ENCODE results near the gene FAM114A2.
A peak's percentile ranks its signal among the peaks of the same experiment; 100 is the strongest.

The FAM114A2 gene

GRCh38 chr5:153959134-153959957, 79.4 kb downstream of the FAM114A2 start:
- intact Hi-C loops (cut with DNase I) = loop anchor here (10.0 kb wide), 1 partner anchor 135 kb away; no protein-coding TSS in a partner anchor
- peak in 1 of 10 donors; percentile 55 for DNase-seq

- intact Hi-C loops (cut with DNase I) = loop anchor here (10.0 kb wide), 1 partner anchor 132 kb away; no protein-coding TSS in a partner anchor
- no peak for DNase-seq
These were observed 81.5 kb downstream of the FAM114A2 start for GRCh38 chr5:153957205-153957604.

GRCh38 chr5:153953411-153953810, 85.3 kb downstream of the FAM114A2 start:
- intact Hi-C loops (cut with DNase I) = loop anchor here (10.0 kb wide), 1 partner anchor 129 kb away; no protein-coding TSS in a partner anchor
- peak in 1 of 10 donors; percentile 49 for DNase-seq

DNA sequence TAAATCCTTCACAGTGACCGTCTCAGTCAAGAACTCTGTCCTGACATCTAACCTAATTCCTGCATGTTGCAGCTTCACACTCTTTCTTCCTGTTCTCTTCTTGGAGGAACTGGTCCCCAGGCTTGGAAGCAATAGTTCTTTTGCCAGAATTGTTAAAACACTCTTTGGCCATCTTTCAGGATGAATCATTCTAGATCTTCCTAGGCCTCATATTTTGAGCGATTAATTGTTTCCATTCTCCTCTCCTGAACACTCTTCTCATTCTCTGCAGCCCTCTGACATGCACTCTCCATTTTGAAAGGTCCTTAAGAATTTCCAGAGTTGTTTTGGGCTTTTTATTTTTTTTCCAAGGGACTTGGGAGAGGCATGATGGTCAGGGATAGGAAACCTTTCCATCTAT, 85.8 kb downstream of the FAM114A2 start:
- DNase-seq = no peak
- intact Hi-C loops (cut with DNase I) = loop anchor here (10.0 kb wide), 1 partner anchor 128 kb away; no protein-coding TSS in a partner anchor

DNA sequence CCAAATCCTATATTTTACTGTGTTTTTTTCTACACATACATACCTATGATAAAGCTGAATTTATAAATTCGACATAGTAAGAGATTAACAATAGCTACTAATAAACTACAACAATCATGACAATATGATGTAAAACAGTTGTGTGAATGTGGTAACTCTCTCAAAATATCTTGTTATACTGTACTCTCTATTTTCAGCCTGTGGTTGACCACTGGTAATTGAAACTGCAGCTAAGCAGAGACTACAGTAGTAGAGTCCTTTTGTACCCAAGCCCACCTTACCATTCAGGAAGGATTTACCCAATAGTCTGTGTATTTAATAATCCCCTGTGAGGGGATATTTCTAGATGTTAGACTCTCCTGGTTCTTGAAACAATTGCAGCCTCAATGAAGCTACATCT, 86.7 kb downstream of the FAM114A2 start:
- no peak for DNase-seq
- intact Hi-C loops (cut with DNase I) = loop anchor here (10.0 kb wide), 1 partner anchor 127 kb away; no protein-coding TSS in a partner anchor

DNA sequence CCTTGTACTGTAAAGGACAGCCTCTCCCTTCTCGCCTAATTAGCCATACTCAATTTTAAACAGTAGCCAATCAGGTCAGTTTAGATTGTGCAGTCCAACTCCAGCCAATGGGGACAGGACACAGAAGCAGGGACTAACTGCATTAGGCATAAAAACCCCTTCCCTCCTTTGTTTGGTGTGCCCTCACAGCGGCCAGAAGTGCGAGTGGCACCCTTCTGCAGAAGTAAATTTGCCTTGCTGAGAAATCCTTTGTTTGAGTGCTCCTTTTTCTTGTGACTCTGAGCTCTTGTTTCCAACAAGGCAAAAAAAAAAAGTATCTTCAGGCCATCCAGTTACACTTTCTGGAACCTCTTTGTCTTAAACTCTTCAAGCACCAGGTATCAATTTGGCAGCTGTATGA, 97.4 kb downstream of the FAM114A2 start:
- no peak for DNase-seq

More for the DNA sequence above, 97.4 kb downstream of the FAM114A2 start:
- intact Hi-C loops (cut with DNase I) = no loop called here

Data from posterior cingulate gyrus (tissue), 11 donors.